Lower leg skin (tissue), 3 donors: ENCODE data around the gene ACAD8.

Source experiments
- CTCF ChIP-seq, 3 donors: fragments of 450-650 bp; IDR thresholded peaks; one replicate each; pipeline ENCODE4 v1.5.1; 2016; ENCODE audit warnings: antibody characterized with exemption in 3 of 3, mild to moderate bottlenecking in 3 of 3, moderate library complexity in 2 of 3
- POLR2A ChIP-seq, 2 donors: fragments of 450-650 bp; IDR thresholded peaks; one replicate each; pipeline ENCODE4 v1.6.1; 2016 to 2017; ENCODE audit warnings: antibody characterized with exemption in 2 of 2, mild to moderate bottlenecking in 1 of 2, moderate library complexity in 1 of 2

GRCh38 chr11:134287561-134287960 lies 34.2 kb downstream of the ACAD8 start:
- TF ChIP-seq POLR2A (IDR thresholded peaks at IDR 0.05), result no peak
- TF ChIP-seq CTCF (IDR thresholded peaks at IDR 0.05), result no peak
